Stimulated activated naive B cell treated with anti-CD40 and anti-IgM and Interleukin-4, amounts not matched to agents 10 μg/mL and 1 μg/mL and 100 μg/mL, for 72 hours (primary cell): Measurements from ENCODE around the gene DOK5.

Experiments
- ATAC-seq, 2 donors: fragments of 150-1000 bp; cut with Tn5 transposase; replicated peaks; 2 replicates each; pipeline ENCODE4 v1.10.0; 2021; ENCODE audit warnings: moderate library complexity in 1 of 2
- DNase-seq: peaks from one replicate; pipeline ENCODE4 v3.0.0; 2021
- H3K27ac Mint-ChIP-seq: one replicate; pipeline ENCODE4 v1.8.0; 2022; ENCODE audit warnings: mild to moderate bottlenecking, mixed read lengths
- H3K27me3 Mint-ChIP-seq, 2 donors: one replicate each; pipeline ENCODE4 v1.8.0; 2022; ENCODE audit warnings: mixed read lengths in 2 of 2
- H3K36me3 Mint-ChIP-seq, 2 donors: one replicate each; pipeline ENCODE4 v1.8.0; 2022; ENCODE audit warnings: mixed read lengths in 2 of 2, mild to moderate bottlenecking in 1 of 2
- H3K4me1 Mint-ChIP-seq, 2 donors: one replicate each; pipeline ENCODE4 v1.8.0; 2022; ENCODE audit warnings: mixed read lengths in 2 of 2, mild to moderate bottlenecking in 1 of 2
- H3K4me3 Mint-ChIP-seq, 2 donors: one replicate each; pipeline ENCODE4 v1.8.0; 2022; ENCODE audit warnings: mild to moderate bottlenecking in 2 of 2, mixed read lengths in 2 of 2, moderate library complexity in 1 of 2
- H3K9me3 Mint-ChIP-seq, 2 donors: one replicate each; pipeline ENCODE4 v1.8.0; 2022; ENCODE audit warnings: mixed read lengths in 2 of 2, mild to moderate bottlenecking in 1 of 2

The DOK5 gene

DNA sequence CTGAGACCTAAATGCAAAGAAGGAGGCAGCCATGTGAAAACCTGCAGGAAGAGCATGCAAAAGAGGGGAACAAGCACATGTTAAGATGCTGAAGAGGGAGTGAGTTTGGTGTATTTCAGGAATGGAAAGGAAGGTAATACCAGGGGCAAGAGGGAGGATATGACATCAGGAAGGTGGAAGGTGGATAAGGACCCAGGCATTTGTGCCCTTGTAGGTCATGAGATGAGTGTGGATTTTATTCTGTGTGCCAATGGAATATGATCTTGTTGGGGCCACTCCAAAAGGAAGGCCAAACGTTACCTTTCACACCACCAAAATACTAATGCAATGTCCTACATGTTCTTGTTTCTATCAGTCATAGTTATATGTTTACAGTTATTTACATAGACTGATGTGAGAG is 17.2 kb upstream of the DOK5 start:
- Mint-ChIP-seq H3K4me3 (no peak overlapping the region), H3K27me3 (peaks cover 0 to 6% of the 10 kb centered on the region in 2 donors), H3K9me3 (peaks cover 0 to under 1% of the 10 kb centered on the region in 2 donors), H3K27ac (no peak overlapping the region), H3K36me3 (no peaks in the 10 kb centered on the region), H3K4me1 (no peaks in the 10 kb centered on the region)
- no peak for ATAC-seq
- DNase-seq, result no peak

DNA sequence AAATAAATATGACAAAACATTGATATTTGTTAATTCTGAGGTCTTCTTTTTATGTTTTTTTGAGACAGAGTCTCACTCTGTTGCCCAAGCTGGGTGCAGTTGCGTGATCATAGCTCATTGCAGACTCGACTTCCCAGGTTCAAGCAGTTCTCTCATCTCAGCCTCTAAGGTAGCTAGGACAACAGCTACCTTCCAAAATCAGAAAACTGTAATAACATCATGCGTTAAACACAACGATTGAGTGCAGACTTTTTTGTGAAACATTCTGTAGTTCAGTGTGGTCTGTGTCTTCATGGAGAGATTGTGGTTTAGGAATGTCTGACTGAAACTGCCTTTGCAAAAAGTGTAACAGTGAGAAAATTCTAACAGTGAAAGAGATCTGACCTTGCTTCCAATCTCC is 16.1 kb upstream of the DOK5 start:
- no peaks in the 10 kb centered on the region for H3K4me1 Mint-ChIP-seq
- no peak overlapping the region for H3K4me3 Mint-ChIP-seq
- DNase-seq (no peak), ATAC-seq (no peak)
- H3K36me3 Mint-ChIP-seq, result no peaks in the 10 kb centered on the region
- H3K27me3 Mint-ChIP-seq, result peaks cover 0 to 6% of the 10 kb centered on the region in 2 donors
- H3K27ac Mint-ChIP-seq, result no peak overlapping the region
- H3K9me3 Mint-ChIP-seq, result no peaks in the 10 kb centered on the region

DNA sequence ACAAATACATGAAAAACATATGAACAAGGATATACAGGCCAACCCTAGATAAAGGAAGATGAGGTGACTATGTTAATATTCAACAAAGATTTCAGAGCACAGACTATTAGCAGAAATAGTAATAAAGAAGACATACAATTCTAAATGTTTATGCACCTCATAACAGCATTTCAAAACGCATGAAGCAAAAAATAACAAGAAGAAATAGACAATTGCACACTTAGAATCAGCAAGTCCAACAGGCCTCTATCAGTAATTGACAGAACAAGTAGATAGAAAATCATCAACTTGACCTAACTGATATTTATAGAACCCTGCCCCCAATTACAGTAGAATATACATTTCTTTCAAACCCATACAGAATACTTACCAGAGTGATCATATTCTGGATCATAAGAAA is 11.4 kb upstream of the DOK5 start:
- Mint-ChIP-seq H3K4me3 (no peak overlapping the region), H3K27me3 (no peaks in the 10 kb centered on the region)

DNA sequence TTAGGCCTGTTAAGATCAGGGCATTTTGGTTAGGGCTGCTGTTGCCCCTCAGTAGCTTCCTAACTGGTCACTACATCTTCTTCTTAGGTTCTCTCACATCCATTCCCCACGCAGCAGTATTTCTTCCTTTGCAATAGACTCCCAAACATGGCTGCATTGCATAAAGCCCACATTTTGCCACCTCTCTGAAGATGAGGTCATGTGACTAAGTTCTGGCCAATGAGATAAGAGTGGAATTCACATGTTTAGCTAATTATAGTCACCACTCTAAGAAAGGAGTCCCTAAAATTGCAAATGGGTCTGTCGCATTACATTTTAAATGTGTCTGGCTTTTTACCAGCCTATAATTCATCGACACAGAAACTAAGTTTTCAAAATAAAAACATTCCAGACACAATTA is 9.3 kb upstream of the DOK5 start:
- no peaks in the 10 kb centered on the region for H3K27me3 Mint-ChIP-seq
- DNase-seq, result no peak

More for the DNA sequence above, 11.4 kb upstream of the DOK5 start:
- ATAC-seq (no peak), DNase-seq (no peak)
- Mint-ChIP-seq H3K36me3 (no peaks in the 10 kb centered on the region), H3K4me1 (no peaks in the 10 kb centered on the region), H3K27ac (no peak overlapping the region), H3K9me3 (no peaks in the 10 kb centered on the region)

DNA sequence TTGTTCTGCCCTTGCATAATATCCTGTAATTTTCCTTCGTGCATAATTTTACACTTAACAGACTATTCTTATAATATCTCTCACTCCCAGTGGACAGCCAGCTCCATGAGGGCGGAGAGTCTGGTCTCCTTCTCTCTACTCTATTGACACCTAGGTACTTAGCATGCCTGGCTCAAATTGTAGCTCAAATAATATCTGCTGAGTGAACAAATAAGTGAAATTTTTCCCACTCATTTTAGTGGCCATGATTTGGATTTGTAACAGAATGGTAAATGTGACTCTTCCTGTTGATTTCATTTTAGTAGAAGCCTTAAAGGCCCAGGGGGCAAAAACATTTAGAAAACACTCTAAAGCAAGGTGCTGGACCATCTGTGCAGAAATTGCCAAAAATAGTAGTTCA is 7.8 kb upstream of the DOK5 start:
- Mint-ChIP-seq H3K27me3 (no peaks in the 10 kb centered on the region), H3K4me3 (no peak overlapping the region), H3K36me3 (no peaks in the 10 kb centered on the region), H3K27ac (no peak overlapping the region), H3K9me3 (peaks cover 4% of the 10 kb centered on the region in 2 donors), H3K4me1 (no peaks in the 10 kb centered on the region)
- ATAC-seq (no peak), DNase-seq (no peak)

More for the DNA sequence above, 9.3 kb upstream of the DOK5 start:
- Mint-ChIP-seq H3K4me3 (no peak overlapping the region), H3K36me3 (no peaks in the 10 kb centered on the region), H3K9me3 (peaks cover 0 to 2% of the 10 kb centered on the region in 2 donors), H3K4me1 (no peaks in the 10 kb centered on the region), H3K27ac (no peak overlapping the region)
- ATAC-seq, result no peak

DNA sequence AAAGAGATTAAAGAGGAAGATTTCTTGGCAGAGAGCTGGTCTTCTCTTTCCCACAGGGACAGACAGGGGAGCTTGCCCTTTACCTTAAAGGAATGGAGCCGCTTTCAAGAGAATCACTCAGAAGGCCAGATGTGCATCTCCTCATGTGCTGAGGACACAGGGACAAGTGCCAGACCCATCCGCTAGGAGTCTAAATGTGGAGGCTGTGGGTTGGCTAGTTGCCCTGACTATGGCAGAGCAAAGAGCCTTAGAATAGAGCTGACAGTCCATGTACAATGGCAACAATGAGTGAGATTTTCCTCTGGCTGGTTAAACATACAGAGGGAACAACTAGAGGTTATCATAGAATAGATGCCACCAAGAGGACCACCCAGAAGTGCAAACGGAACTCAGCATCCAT is 7.3 kb upstream of the DOK5 start:
- ATAC-seq, result no peak
- no peaks in the 10 kb centered on the region for H3K27me3 Mint-ChIP-seq
- H3K9me3 Mint-ChIP-seq, result peaks cover 4% of the 10 kb centered on the region in 2 donors
- no peak overlapping the region for H3K4me3 Mint-ChIP-seq
- no peaks in the 10 kb centered on the region for H3K4me1 Mint-ChIP-seq
- no peak for DNase-seq
- no peaks in the 10 kb centered on the region for H3K36me3 Mint-ChIP-seq
- H3K27ac Mint-ChIP-seq, result no peak overlapping the region

DNA sequence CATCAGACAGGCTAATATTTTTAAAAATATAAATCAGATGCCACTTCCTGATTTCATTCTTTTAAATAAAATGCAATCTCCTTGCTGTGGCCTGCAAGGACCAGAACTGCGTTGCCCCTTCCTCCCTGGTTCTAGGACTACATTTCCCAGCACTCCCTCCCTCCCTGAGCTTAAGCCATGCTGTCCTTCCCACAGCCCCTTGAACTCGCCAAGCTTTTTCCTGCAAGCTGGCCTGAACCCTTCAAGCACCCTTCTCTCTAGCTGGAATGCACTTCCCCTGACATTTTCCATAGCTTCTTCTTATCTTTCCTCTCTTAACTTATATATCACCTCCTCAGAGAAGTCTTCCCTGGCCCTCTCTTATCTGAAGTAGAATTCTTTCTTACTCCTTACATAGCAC is 6.1 kb upstream of the DOK5 start:
- Mint-ChIP-seq H3K4me3 (no peak overlapping the region), H3K27me3 (peaks cover 10 to 11% of the 10 kb centered on the region in 2 donors), H3K27ac (no peak overlapping the region), H3K4me1 (no peaks in the 10 kb centered on the region), H3K9me3 (peaks cover 4% of the 10 kb centered on the region in 2 donors), H3K36me3 (no peaks in the 10 kb centered on the region)
- DNase-seq (no peak), ATAC-seq (no peak)

DNA sequence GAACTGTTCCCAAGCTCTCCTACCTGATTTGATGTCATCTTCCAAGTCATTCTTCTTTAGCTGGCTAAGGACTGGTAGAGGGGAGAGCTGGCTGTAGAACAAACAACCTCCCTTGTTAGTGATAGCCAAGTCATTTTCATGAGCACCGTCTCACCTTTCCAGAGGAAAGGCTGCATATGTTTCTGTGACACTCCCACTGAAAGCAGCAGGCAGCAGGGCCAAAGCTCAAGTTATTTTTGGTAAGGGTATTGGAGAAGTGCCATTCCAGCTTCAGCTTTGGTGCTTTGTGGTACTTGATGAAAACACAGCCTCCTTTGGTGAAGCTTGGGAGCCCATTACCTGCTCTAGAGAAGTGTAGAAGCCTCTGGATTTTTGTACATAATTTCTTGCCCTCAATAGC is 5.4 kb upstream of the DOK5 start:
- H3K27ac Mint-ChIP-seq, result no peak overlapping the region

DNA sequence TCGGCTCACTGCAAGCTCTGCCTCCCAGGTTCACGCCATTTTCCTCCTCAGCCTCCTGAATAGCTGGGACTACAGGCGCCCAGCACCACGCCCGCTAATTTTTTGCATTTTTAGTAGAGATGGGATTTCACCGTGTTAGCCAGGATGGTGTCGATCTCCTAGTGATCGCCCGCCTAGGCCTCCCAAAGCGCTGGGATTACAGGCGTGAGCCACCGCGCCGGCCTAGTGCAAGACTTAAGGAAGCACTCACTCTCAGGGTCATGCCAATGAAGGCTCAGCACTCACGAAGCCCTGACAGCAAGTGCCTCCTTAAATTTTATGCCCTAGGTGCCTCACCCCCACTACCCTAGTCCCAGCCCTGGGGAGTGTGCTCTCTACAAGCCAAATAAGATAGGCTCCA is 4.7 kb upstream of the DOK5 start:
- ATAC-seq, result no peak

More for the DNA sequence above, 5.4 kb upstream of the DOK5 start:
- Mint-ChIP-seq H3K27me3 (peaks cover 16 to 17% of the 10 kb centered on the region in 2 donors), H3K4me3 (no peak overlapping the region), H3K36me3 (no peaks in the 10 kb centered on the region), H3K4me1 (no peaks in the 10 kb centered on the region), H3K9me3 (peaks cover 4% of the 10 kb centered on the region in 2 donors)
- no peak for DNase-seq
- no peak for ATAC-seq

DNA sequence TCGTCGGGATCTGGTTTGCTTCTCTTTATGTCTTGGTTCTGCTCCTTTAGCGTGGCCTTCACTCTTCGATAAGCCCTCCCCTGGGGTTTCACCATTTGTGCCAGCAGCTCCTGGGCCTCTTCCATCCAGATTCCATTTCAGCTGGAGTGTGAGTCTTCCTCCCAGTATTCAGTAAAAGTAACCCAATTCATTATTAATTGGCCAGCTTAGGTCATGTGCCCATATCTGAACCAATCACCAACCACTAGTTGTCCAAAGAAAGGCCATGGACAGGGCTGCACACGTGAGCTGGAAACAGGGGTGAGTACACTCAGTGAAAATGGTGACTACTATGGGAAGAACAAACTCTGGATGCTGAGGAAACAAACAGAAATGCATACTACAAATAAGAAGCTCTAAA is 2.8 kb upstream of the DOK5 start:
- Mint-ChIP-seq H3K9me3 (peaks cover 4% of the 10 kb centered on the region in 2 donors), H3K27ac (no peak overlapping the region), H3K4me3 (no peak overlapping the region), H3K4me1 (peaks cover 0 to 9% of the 10 kb centered on the region in 2 donors), H3K27me3 (peaks cover 38 to 44% of the 10 kb centered on the region in 2 donors), H3K36me3 (no peaks in the 10 kb centered on the region)
- DNase-seq (no peak), ATAC-seq (no peak)

More for the DNA sequence above, 4.7 kb upstream of the DOK5 start:
- H3K36me3 Mint-ChIP-seq, result no peaks in the 10 kb centered on the region
- peaks cover 19 to 25% of the 10 kb centered on the region in 2 donors for H3K27me3 Mint-ChIP-seq
- peaks cover 0 to 1% of the 10 kb centered on the region in 2 donors for H3K4me1 Mint-ChIP-seq
- H3K27ac Mint-ChIP-seq, result no peak overlapping the region
- H3K9me3 Mint-ChIP-seq, result peaks cover 4% of the 10 kb centered on the region in 2 donors
- DNase-seq, result no peak
- H3K4me3 Mint-ChIP-seq, result no peak overlapping the region

DNA sequence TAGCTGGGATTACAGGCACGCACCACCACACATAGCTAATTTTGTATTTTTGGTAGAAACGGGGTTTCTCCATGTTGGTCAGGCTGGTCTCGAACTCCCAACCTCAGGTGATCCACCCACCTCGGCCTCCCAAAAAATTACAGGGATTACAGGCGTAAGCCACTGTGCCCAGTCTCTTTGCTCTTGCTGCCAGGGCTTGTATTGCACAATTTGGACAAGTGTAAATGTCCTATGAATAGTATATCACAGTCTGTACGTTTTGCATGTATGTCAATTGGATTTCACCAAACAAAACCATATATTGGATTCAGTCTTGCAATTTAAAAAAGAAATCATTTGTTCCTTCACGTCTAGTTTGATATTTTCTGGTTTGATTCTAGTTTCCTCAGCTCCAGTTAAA is 2.1 kb upstream of the DOK5 start:
- no peak for DNase-seq
- H3K27ac Mint-ChIP-seq, result no peak overlapping the region
- no peak overlapping the region for H3K4me3 Mint-ChIP-seq
- peaks cover 0 to 9% of the 10 kb centered on the region in 2 donors for H3K4me1 Mint-ChIP-seq
- ATAC-seq, result no peak
- peaks cover 4% of the 10 kb centered on the region in 2 donors for H3K9me3 Mint-ChIP-seq
- H3K27me3 Mint-ChIP-seq, result peaks cover 40 to 48% of the 10 kb centered on the region in 2 donors
- no peaks in the 10 kb centered on the region for H3K36me3 Mint-ChIP-seq

DNA sequence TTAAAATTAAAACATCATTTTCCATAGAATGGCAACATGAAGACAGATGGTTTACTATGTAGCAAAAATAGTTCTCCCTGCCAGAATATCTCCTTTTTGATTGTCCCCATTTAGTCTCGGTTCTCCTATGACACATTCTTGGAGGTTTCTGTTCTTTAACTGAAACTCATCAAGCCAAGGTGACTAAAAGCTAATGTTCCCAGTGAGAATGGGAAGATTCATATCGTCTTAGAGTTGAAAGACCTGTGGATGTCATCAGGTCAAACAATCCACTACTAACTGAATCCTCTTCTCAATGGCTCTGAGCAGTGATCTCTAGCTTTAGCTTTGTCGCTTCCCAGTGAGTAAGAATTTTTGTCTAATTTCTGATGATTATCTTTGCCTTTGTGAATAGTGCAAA is 1.3 kb upstream of the DOK5 start:
- Mint-ChIP-seq H3K4me1 (peaks cover 0 to 9% of the 10 kb centered on the region in 2 donors), H3K4me3 (no peak overlapping the region), H3K36me3 (no peaks in the 10 kb centered on the region), H3K9me3 (peaks cover 4% of the 10 kb centered on the region in 2 donors), H3K27ac (no peak overlapping the region), H3K27me3 (peaks cover 40 to 49% of the 10 kb centered on the region in 2 donors)
- peak in 1 of 2 donors; percentile 31 for ATAC-seq
- no peak for DNase-seq

DNA sequence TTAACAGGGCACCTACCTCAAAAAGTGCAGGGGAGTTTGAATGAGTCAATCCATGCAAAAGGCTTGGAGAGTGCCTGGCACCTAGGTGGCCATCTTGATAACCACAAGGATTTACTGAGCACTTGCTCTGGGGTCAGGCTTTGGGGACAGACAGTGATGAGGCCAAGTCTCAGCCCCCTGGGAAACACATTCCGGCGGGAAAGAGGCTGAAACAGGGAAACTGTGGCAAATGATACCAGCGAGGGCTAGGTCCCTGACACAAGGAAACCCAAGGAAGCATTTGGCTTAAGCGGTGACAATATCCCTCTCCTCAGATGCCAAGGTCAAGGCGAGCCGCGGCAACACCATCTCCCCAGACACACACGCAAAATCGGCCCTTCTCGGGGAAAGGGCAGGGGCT is 527 bp upstream of the DOK5 start:
- ATAC-seq (no peak), DNase-seq (no peak)
- Mint-ChIP-seq H3K27me3 (peaks cover 45 to 57% of the 10 kb centered on the region in 2 donors), H3K27ac (no peak overlapping the region), H3K4me1 (peaks cover 0 to 9% of the 10 kb centered on the region in 2 donors), H3K36me3 (no peaks in the 10 kb centered on the region), H3K9me3 (peaks cover 2 to 4% of the 10 kb centered on the region in 2 donors), H3K4me3 (no peak overlapping the region)

DNA sequence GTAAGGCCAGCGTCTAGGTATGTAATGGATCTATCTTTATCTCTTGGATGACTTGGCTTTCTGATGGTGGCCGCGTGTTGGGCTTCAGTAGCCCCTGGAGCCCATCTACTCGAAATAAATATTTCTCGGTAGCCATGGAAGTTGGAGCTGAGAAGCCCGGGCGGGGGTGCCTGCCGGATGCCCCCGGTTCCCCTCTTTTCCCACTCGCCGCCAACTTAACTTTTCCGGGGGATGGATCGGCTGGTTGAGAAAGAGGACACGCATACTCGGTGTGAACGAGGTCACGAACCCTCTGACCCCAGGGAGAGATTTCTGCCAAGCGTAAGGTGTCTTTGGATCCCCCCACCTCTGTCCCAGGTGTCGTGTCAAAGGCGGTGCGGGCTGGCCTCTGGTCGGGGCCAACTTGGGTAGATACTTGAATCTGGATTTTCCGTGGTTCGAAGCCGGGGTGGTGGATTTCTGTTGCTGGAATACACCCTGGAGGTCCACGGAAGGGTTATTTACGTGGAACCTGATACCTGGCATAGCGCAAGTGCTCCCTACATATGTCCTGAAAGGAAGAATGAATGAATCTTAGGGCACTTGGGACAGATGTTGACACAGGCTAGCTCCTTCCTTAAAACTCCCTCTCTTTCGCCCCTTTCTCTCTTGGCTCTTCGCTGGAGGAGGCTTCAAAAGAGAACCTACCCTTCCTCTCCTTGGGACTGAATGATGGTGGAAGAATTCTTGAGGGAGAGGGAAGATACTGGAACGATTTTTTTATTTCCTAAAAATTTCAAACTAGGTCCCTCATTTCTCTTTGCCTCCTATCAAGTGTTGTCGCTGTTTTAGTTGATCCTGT is 996 bp downstream of the DOK5 start:
- Mint-ChIP-seq H3K4me3 (no peak overlapping the region), H3K27me3 (peaks cover 53 to 61% of the 10 kb centered on the region in 2 donors), H3K36me3 (no peaks in the 10 kb centered on the region), H3K27ac (no peak overlapping the region), H3K4me1 (peaks cover 0 to 9% of the 10 kb centered on the region in 2 donors), H3K9me3 (peaks cover 2 to 3% of the 10 kb centered on the region in 2 donors)
- DNase-seq (no peak), ATAC-seq (no peak)
